ENCODE data around the gene TPH1. TPM values are rescaled to one million over a fixed set of nuclear protein-coding genes. Genes with fewer than 3 reads are reported as not detected.
"Not testable (repeated sequence)": the region's sequence is repeated elsewhere in the genome, so short reads cannot be mapped to it uniquely, and the experiment has no call there.

TPH1 gene
- total RNA-seq, 1 donor from 2014 or later = under 0.01 TPM

DNA sequence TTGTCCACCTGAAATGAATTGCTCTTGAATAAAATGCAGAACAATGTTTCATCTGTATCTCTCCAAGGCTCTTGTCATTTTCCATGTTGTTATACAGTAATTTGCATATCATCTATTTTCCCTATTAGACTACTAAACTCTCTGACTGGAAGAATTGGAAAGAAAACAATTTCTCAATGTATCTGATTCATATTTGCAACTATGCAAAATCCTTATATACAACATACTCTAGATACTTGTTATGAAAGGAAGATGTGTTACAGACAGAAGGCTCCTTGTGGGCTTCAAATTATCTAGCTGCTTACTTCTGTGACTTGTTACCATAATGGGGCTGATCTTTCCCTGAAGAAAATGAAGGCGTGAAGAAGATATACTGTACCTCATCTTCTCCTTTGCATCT is 23.6 kb downstream of the TPH1 start:
- no peak for DNase-seq (ENCODE audit: low read depth in 2 of 2)

- no peak for DNase-seq (ENCODE audit: low read depth in 2 of 2)
Measured at GRCh38 chr11:18019650-18020049, 26.4 kb downstream of the TPH1 start.

- DNase-seq (ENCODE audit: low read depth in 2 of 2) = no peak
Measured at GRCh38 chr11:18016789-18017188, 29.3 kb downstream of the TPH1 start.

DNA sequence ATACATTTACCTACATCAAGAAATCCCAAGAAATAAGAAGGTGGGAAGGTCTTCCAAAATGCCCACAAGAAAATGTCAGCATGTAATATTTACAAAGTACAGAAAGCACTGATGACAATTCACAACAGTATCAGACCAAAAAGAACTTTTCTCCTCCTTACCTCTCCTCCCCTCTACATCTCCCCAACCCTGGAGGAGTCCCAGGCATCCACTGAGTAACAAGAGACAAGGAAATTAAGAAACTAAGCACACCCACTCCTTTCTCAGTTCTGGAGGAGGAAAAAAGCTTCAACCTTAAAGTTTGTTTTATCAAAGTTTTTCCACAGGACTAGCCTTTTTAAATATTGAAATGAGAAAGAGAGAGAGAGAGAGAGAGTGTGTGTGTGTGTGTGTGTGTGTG is 31.2 kb downstream of the TPH1 start:
- DNase-seq (ENCODE audit: low read depth in 2 of 2) = no peak

- no peak for DNase-seq (ENCODE audit: low read depth in 2 of 2)
Measured at GRCh38 chr11:18013790-18014507, 32.1 kb downstream of the TPH1 start.

DNA sequence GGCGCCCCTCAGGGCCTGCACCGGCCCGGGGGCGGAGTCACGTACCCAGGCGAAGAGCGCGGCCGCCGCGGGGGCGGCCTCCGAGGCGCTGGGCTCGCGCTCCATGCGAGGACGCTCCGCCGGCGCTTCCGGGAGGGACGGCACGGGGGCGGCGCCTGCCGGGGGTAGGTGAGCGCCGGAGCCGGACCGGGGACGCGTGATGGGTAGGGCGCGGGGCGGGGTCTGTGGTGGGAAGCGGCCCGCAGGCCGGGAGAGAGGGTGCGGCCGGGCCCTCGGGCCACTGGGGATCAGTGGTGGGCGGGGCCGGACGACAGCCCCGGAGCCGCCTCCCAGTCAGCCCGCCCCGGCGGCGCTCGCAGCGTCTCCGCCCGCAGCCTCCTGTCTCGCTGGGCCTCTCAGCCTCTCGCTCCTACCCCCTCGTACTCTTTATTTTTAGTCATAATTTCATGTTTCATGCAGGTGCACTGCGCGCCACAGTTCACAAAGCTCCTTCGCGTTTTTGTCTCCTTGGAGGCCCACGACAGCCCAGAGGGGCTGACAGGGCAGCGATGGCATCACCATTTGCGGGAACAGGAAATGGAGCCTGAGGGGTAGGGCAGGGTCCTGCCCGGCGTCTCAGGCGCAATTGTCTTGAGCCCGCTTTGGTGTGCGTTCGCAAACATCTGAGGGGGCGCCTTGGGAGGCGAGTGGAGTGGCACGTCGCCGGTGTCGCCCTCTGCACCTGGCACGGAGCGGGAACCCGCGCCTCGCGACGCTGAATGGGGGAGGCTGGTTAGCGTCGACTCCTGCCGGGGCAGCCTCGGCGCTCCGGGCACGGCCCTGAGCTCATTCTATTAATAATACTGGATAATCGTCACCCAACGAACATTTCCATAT is 32.9 kb downstream of the TPH1 start, which contains the start of gene SERGEF:
Gene SERGEF, minus strand, starts transcription at position 142 of the 876 bp plus-strand sequence. Its CDS starts 37 bp downstream, at position 105.
- peak; percentile 57 to 89 for DNase-seq (ENCODE audit: low read depth in 2 of 2)

DNA sequence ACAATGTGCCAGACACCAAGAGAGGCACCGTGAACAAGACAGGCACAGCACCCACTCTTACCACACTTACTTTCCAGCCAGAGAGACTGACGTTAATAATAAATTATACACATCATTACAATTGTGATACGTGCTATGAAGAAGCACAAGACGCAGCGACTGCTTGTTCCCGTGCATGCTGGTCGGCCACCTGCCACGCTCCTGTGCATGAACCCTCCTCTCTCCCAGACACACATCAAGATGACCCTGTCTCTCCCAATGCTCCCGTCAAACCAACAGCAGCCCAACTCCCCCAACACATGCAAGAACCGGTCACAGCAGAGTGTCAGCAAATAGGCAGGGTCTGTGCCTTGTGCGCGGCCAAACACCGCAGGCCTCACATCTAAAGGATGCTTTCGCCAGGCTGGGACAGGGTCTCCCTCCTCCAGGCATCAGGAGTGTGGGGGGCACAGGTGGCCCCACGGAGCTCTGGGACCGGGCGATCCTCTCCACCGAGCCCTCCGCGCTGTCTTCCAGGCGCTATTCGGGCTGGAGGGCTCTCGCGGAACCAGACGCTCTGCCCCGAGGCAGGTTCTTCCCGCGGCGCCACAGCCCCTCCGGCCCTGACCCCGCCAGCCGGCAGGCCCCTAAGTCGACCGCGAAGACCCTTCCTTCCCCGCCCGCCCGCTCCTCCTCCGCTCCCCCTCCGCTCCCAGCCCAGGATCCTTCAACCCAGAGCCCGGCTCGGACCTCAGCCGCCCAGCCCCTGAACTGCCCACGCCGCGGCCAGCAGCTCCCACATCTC is 33.8 kb downstream of the TPH1 start:
- peak; percentile 1 to 11 for DNase-seq (ENCODE audit: low read depth in 2 of 2)

GRCh38 chr11:18011633-18012032 is 34.4 kb downstream of the TPH1 start:
- DNase-seq (ENCODE audit: low read depth in 2 of 2) = peak in 1 of 2 donors; percentile 3

DNA sequence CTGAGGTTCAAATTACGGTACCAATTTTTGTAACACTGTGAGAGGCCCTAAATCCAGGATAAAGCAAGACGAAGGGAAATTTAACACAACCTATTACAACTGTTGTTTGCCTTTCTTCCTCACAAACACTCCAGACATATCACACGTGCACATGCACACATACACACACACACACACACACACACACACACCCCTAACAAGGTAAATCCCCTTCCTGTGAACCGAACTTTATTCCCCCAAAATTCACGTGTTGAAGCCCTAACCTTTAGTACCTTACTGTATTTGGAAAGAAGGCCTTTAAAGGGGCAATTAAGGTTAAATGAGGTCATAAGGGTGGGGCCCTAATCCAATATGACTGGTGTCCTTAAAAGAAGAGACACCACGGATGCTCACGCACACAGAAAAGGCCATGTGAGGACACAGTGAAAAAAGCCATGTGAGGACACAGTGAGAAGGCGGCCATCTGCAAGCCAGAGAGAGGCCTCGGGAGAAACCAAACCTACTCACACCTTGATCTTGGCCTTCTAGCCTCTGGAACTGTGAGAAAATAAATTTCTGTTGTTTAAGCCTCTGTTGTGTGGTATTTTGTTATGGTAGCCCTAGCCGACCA is 35.0 kb downstream of the TPH1 start:
- no peak for DNase-seq (ENCODE audit: low read depth in 2 of 2)

DNA sequence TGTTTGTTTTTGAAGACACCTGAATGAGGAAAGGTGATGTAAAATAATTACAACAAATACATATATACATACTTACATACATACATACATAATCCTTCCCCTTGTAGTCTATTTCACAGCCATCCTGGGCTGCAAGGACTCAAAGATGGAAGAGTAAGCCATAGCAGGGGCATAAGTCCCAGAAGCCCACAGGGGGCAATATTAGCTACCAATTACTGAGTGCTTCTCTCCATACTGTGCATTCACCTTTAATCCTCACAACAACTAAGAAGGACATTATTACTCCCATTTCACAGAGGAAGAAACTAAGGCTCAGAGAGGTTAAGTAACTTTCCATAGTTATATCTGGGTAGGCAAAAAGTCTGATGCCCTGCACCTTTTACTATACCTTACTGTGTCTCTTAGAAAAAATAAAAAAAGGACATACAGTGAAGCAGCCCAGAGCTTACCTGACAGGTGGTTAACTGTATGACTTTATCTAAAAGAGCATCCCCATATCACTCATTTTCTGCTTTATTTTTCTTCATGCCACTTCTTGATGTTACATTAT is 35.9 kb downstream of the TPH1 start:
- peak in 1 of 2 donors; percentile 7 for DNase-seq (ENCODE audit: low read depth in 2 of 2)

DNA sequence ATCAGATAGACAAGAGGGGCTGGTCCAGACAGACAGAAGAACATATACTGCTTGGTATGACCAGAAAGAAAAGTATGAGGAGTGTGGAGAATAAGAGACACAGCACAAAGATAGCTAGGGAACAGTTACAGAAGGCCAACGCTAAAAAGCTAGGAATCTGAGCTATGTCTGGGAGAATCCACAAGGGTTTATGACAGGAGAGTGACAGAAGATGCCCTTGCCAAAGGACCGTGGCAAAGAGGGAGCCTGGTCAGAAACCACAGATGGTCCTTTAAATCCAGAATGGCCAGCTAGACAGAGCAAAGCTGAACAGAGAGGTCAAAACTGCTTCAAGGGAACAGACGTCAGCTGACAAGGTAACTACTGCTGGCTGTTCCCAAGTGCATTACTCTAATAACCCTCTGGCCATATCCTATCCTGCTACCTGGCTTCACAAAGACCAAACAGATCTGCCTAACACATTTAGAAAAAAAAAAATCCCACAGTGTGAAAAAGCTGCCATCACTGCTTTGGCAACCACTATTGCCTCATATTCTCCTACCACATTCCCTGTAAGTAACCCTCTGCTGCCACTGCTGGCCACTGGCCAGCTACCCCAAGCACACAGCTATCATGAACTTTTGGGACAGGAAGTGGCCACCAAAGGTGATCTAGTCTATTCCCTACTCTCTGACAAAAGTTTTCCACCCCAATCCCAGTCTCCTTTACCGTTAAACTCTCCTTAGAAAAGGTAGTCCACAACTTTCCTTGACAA is 40.5 kb downstream of the TPH1 start:
- no peak for DNase-seq (ENCODE audit: low read depth in 2 of 2)

DNA sequence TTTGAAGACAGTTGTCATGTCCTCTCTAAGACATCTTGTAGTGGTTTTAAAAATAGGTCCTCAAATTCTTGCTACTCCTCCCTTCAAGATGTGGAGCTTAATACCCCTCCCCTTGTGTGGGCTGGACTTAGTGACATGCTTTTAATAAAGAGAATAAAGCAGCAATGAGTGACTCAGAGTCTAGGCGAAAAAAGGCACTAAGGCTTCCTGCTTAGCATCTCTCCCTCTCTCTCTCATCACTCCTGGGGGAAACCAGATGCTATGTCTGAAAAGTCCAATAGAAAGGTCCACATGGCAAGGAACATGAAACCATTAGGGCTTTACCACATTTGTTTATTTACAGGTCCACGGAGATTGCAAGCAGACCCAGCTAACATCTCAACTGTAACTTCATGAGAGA is 44.9 kb downstream of the TPH1 start:
- DNase-seq (ENCODE audit: low read depth in 2 of 2) = no peak

- DNase-seq (ENCODE audit: low read depth in 2 of 2) = no peak
Measured at GRCh38 chr11:18000760-18001159, 45.3 kb downstream of the TPH1 start.

DNA sequence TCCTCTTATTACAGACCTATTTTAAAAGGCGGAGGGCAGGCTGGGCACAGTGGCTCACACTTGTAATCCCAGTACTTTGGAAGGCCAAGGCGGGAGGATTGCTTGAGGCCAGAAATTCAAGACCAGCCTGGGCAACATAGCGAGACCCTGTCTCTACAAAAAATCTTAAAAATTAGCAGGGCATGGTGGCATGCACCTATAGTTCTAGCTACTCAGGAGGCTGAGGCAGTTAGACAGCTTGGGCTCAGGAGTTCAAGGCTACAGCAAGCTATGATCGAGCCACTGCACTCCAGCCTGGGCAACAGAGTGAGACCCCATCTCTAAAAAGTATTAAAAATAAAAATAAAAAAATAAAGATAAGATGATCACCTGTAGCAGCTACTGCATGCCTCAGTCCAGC is 45.9 kb downstream of the TPH1 start:
- DNase-seq (ENCODE audit: low read depth in 2 of 2) = not testable (repeated sequence)

Other genes with a start within 250 kb of the TPH1 start
- 16.2 and 18.7 TPM in 2 replicates for gene SERGEF, start 33.2 kb downstream of the TPH1 start, total RNA-seq
- gene SAAL1, start 59.8 kb upstream of the TPH1 start, total RNA-seq = 14.9 and 21.1 TPM in 2 replicates
- under 0.01 and 0.51 TPM in 2 replicates for gene MRGPRX3, start 86.3 kb upstream of the TPH1 start, total RNA-seq
- 0.51 and 2.9 TPM in 2 replicates for gene MRGPRX4, start 126.6 kb upstream of the TPH1 start, total RNA-seq
- gene SAA4, start 190.5 kb upstream of the TPH1 start, total RNA-seq = not detected in 2 replicates
- gene SAA2, start 202.4 kb upstream of the TPH1 start, total RNA-seq = not detected in 2 replicates
- gene SAA1, start 220.0 kb upstream of the TPH1 start, total RNA-seq = not detected in 2 replicates